ENCODE data around the gene TBC1D5. TPM values are rescaled to one million over a fixed set of nuclear protein-coding genes. Genes with fewer than 3 reads are reported as not detected.

TBC1D5 gene
- polyA plus RNA-seq, 2 of the 4 experiments (the other 2 are of a cell fraction) = 36.7 to 72.2 TPM

DNA sequence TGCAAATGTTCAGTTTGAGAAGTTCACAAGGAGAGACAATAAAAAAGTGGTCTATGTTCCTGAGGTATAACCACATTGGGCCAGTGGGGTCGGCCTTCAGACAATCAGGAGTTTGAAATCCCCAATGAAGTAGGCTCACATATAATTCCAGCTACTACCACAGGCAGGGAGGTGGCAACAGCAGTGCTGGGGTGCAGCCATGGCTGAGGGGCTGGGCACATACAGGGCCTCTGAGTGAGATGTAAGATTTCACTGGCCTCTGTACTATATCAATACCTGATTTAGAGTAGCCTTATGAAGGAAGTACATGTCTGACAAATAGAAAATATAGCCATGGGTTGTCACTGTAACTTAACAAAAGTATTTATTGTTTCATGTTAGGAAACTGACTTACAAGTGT, 402.2 kb downstream of the TBC1D5 start:
- Histone ChIP-seq H3K9me3 (no peaks in the 10 kb centered on the region), H3K4me3 (no peak overlapping the region), H3K4me2 (no peak overlapping the region), H3K4me1 (no peaks in the 10 kb centered on the region), H3K27ac (no peak overlapping the region)
- DNase-seq (ENCODE audit: low read depth in 1 of 2, low spot score in 1 of 2) (no peak), FAIRE-seq (no peak), ATAC-seq (no peak)
- 90% methylated on average over 1 of the region's 1 CpG for WGBS (ENCODE audit: missing lambda C conversion rate)
- TF ChIP-seq CHD2 (IDR thresholded peaks at IDR 0.05; ENCODE audit: low read length, partially characterized antibody) (no peak), FOSL2 (IDR thresholded peaks at IDR 0.05) (no peak), FOSL2 (CRISPR knock-in tag; IDR thresholded peaks at IDR 0.05) (no peak), NR3C1 (IDR thresholded peaks at IDR 0.05) (no peak), RAD21 (conservative IDR thresholded peaks at IDR 0.05 in 1 of 2, IDR thresholded peaks at IDR 0.05 in 1 of 2) (no peak), RCOR1 (IDR thresholded peaks at IDR 0.05; ENCODE audit: low read depth, low read length) (no peak), FOSB (CRISPR knock-in tag; IDR thresholded peaks at IDR 0.05) (no peak), RNF2 (IDR thresholded peaks at IDR 0.05; ENCODE audit: borderline replicate concordance, low read depth) (no peak), HOXB5 (CRISPR knock-in tag; IDR thresholded peaks at IDR 0.05) (no peak), CEBPB (IDR thresholded peaks at IDR 0.05) (no peak), BHLHE40 (IDR thresholded peaks at IDR 0.05; ENCODE audit: low read depth, low read length) (no peak), NFE2L2 (conservative IDR thresholded peaks at IDR 0.05; ENCODE audit: low read length) (no peak), CBX2 (IDR thresholded peaks at IDR 0.05; ENCODE audit: borderline replicate concordance, low read depth) (no peak)
- TF ChIP-seq, protein P1, sequence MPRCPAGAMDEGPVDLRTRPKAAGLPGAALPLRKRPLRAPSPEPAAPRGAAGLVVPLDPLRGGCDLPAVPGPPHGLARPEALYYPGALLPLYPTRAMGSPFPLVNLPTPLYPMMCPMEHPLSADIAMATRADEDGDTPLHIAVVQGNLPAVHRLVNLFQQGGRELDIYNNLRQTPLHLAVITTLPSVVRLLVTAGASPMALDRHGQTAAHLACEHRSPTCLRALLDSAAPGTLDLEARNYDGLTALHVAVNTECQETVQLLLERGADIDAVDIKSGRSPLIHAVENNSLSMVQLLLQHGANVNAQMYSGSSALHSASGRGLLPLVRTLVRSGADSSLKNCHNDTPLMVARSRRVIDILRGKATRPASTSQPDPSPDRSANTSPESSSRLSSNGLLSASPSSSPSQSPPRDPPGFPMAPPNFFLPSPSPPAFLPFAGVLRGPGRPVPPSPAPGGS (IDR thresholded peaks at IDR 0.05) = no peak
- TF ChIP-seq, protein P2, sequence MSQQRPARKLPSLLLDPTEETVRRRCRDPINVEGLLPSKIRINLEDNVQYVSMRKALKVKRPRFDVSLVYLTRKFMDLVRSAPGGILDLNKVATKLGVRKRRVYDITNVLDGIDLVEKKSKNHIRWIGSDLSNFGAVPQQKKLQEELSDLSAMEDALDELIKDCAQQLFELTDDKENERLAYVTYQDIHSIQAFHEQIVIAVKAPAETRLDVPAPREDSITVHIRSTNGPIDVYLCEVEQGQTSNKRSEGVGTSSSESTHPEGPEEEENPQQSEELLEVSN (IDR thresholded peaks at IDR 0.05; ENCODE audit: borderline replicate concordance, low read depth) = no peak
- TF ChIP-seq, protein P3, sequence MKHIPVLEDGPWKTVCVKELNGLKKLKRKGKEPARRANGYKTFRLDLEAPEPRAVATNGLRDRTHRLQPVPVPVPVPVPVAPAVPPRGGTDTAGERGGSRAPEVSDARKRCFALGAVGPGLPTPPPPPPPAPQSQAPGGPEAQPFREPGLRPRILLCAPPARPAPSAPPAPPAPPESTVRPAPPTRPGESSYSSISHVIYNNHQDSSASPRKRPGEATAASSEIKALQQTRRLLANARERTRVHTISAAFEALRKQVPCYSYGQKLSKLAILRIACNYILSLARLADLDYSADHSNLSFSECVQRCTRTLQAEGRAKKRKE (CRISPR knock-in tag; IDR thresholded peaks at IDR 0.05; ENCODE audit: low read depth) = no peak
- ChIA-PET POLR2A (no interaction called here), CTCF (interaction anchor here (0.6 to 1.4 kb wide), 2 partner anchors 56 to 74 kb away, joined by 3 to 4 read pairs; no protein-coding TSS in a partner anchor)

DNA sequence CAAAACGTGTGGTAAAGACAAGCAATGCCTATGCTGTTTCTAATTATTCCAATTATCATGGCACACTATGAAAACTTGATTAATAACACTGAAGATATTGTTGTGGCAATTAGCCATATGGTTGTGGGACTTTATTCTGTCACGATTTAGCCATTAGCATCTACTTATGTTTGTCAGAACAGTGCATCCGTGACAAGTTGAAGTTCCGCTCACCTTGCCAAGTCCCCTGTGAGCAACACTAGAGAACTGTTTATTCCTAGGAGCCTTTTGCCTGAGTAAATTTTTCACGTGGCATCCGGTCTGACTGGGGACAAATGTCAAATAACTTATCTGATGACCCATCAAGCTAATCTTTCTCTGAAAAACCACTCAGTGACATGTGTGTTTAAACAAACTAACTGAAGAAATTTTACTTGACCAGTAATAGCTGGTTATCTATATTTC, 403.3 kb downstream of the TBC1D5 start:
- ChIA-PET POLR2A (no interaction called here), CTCF (no interaction called here)
- FAIRE-seq = no peak
- no peaks in the 10 kb centered on the region for H3K9me3 ChIP-seq
- no peak overlapping the region for H3K27ac ChIP-seq
- H3K4me2 ChIP-seq = no peak overlapping the region
- no peaks in the 10 kb centered on the region for H3K4me1 ChIP-seq
- DNase-seq (ENCODE audit: low read depth in 1 of 2, low spot score in 1 of 2) = no peak
- ATAC-seq = no peak
- H3K4me3 ChIP-seq = no peak overlapping the region
- WGBS (ENCODE audit: missing lambda C conversion rate) = 83% methylated on average over 6 of the region's 6 CpGs
- no peak for TF ChIP-seq JUNB (IDR thresholded peaks at IDR 0.05)

DNA sequence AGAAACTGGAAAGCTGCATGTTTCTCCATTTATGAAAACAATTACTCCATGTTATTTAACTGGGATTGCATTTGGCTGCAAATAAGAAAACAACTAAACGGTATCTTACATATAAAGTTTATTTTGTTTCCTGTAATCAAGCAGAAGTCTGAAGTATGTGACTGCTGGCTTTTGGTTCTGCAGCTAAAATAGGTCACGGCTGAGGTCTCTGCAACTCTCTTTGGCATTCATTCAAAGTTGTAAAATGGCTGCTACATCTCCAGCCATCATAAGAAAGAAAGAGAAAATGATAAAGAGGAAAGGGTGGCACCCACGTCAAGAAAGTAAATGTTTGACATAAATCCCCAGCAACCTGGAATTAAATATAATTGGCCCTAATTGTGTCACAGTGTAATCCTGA, 406.1 kb downstream of the TBC1D5 start:
- 85% methylated on average over 3 of the region's 3 CpGs for WGBS (ENCODE audit: missing lambda C conversion rate)
- no peaks in the 10 kb centered on the region for H3K9me3 ChIP-seq
- DNase-seq (ENCODE audit: low read depth in 1 of 2, low spot score in 1 of 2) (no peak), FAIRE-seq (no peak), ATAC-seq (no peak)
- ChIA-PET CTCF (no interaction called here), POLR2A (interaction anchor here (0.6 kb wide), 1 partner anchor 23 kb away, joined by 3 read pairs; no protein-coding TSS in a partner anchor)
- no peak overlapping the region for H3K4me2 ChIP-seq
- H3K4me1 ChIP-seq = no peaks in the 10 kb centered on the region
- no peak overlapping the region for H3K27ac ChIP-seq
- no peak overlapping the region for H3K4me3 ChIP-seq
- TF ChIP-seq KDM1A (IDR thresholded peaks at IDR 0.05; ENCODE audit: low read depth) = no peak
- TF ChIP-seq POLR2A (IDR thresholded peaks at IDR 0.05; ENCODE audit: low read length) = no peak
- TF ChIP-seq, protein P4, sequence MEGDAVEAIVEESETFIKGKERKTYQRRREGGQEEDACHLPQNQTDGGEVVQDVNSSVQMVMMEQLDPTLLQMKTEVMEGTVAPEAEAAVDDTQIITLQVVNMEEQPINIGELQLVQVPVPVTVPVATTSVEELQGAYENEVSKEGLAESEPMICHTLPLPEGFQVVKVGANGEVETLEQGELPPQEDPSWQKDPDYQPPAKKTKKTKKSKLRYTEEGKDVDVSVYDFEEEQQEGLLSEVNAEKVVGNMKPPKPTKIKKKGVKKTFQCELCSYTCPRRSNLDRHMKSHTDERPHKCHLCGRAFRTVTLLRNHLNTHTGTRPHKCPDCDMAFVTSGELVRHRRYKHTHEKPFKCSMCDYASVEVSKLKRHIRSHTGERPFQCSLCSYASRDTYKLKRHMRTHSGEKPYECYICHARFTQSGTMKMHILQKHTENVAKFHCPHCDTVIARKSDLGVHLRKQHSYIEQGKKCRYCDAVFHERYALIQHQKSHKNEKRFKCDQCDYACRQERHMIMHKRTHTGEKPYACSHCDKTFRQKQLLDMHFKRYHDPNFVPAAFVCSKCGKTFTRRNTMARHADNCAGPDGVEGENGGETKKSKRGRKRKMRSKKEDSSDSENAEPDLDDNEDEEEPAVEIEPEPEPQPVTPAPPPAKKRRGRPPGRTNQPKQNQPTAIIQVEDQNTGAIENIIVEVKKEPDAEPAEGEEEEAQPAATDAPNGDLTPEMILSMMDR (IDR thresholded peaks at IDR 0.05) = no peak
- no peak for TF ChIP-seq NR3C1 (IDR thresholded peaks at IDR 0.05)
- TF ChIP-seq, protein P5, sequence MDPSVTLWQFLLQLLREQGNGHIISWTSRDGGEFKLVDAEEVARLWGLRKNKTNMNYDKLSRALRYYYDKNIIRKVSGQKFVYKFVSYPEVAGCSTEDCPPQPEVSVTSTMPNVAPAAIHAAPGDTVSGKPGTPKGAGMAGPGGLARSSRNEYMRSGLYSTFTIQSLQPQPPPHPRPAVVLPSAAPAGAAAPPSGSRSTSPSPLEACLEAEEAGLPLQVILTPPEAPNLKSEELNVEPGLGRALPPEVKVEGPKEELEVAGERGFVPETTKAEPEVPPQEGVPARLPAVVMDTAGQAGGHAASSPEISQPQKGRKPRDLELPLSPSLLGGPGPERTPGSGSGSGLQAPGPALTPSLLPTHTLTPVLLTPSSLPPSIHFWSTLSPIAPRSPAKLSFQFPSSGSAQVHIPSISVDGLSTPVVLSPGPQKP (IDR thresholded peaks at IDR 0.05; ENCODE audit: low read depth, low read length) = no peak
- no peak for TF ChIP-seq PHF8 (IDR thresholded peaks at IDR 0.05; ENCODE audit: borderline replicate concordance, low read depth)
- TF ChIP-seq RFX5 (IDR thresholded peaks at IDR 0.05) = no peak
- TF ChIP-seq HOXA7 (CRISPR knock-in tag; IDR thresholded peaks at IDR 0.05) = no peak
- no peak for TF ChIP-seq HDAC2 (IDR thresholded peaks at IDR 0.05)
- TF ChIP-seq FOXS1 (CRISPR knock-in tag; IDR thresholded peaks at IDR 0.05) = no peak
- TF ChIP-seq, protein P2 (IDR thresholded peaks at IDR 0.05; ENCODE audit: borderline replicate concordance, low read depth) = no peak
- TF ChIP-seq HOXB5 (CRISPR knock-in tag; IDR thresholded peaks at IDR 0.05) = no peak
- TF ChIP-seq CEBPB (IDR thresholded peaks at IDR 0.05) = no peak
- no peak for TF ChIP-seq ZSCAN20 (CRISPR knock-in tag; IDR thresholded peaks at IDR 0.05)
- TF ChIP-seq EHMT2 (IDR thresholded peaks at IDR 0.05; ENCODE audit: low read depth) = no peak
- TF ChIP-seq GATA3 (IDR thresholded peaks at IDR 0.05; ENCODE audit: borderline replicate concordance) = no peak
- TF ChIP-seq MAZ (IDR thresholded peaks at IDR 0.05; ENCODE audit: borderline replicate concordance, low read depth, low read length) = no peak
- no peak for TF ChIP-seq EP300 (IDR thresholded peaks at IDR 0.05)

Measured in A549 (cell line).